ELF-1 (cell line): ENCODE data around the gene TSSK6.

Source experiments
- DNase-seq: peaks from one replicate; pipeline ENCODE4 v3.0.0-alpha.2; 2016; ENCODE audit warnings: low read depth, low spot score

Gene TSSK6

DNA sequence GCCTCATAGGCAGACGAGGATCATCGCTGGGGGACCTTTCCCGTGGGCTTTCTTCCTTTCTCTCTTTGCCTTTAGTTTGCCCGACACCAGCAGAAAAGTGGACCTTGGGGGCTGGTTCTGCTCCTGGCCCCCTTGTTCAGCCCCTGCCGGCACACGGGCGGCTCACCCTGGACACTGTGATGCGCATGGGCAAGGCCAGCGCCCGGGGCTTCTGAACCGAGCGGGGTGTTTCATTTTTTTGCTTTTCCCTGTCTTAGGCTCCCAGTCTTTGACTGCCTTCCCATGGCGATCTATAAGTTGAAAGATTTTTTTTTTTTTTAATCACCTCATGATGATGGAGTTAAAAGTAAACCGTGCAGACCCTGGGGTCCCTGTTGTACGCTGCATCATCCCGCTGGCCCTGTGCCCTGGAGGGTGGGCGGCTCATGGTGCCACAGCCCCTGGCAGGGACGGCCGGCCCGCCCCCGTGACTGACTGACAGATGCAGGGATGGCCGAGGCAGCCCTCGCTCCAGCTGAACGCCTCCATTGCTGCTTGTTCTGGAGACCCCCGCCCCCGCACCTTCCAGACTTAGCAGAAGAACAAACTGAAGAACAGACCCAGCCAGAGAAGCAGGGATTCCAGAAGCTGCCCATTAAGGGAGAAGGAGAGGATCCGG, 9.6 kb downstream of the TSSK6 start:
- no peak for DNase-seq

- DNase-seq = no peak
These were observed 10.3 kb downstream of the TSSK6 start for GRCh38 chr19:19504754-19505668.

DNA sequence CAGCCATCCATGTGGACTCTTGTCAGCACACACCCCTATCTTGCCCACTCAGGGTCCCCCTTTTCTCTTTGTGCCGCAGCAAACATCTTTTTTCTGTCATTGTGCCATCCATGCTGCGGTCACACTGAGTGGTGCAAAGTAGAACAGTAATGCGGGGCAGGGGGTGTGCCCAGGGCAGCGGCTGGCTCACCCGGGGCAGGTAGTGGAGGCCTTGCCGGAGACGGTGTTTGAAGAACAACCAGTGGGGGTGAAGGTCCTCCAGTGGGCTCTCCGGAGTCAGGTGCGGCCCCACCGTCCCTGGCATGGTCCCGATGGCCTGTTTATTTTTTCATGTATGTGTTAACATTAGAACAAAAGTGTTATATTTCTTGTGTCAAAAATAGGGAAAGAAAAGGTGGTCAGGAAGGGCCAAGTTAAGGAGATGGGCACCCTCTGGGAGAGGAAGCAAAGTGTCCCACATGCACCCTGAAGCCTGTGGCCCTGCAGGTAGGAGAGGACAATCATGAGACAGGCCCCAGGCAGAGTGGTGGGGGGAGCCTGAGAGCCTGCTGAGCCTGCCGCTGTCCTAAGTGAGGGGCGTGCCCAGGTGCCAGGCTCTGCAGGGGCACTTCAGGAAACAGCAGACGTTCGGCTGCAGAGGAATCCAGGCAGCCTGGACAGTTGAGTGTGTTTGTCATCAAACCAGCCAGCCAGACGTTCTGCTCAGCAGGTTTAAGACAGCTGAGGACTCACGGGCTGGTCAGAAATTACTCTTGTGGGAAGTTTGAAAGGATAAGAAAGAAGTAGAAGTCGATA, 12.3 kb downstream of the TSSK6 start:
- DNase-seq = no peak

- DNase-seq = no peak
These were observed 13.1 kb downstream of the TSSK6 start for GRCh38 chr19:19502281-19502680.

DNA sequence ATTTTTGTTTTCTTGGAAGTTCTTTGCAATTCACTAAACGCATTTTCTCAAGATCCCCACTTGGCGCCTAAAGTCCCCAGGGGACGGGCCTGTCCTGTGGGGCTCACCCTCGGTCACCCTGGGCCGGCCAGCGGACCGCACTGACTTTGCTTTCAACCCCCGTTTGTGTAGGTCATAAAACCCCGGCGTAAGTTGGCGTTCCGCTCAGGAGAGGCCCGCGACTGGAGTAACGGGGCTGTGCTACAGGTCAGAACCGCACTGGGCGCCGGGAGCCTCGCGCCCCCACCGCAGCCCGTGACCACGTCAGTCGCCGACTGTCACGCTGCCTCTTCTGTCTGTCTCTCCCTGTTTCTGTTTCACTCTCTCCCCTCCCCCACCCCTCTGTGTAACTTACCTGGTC, 13.6 kb downstream of the TSSK6 start:
- DNase-seq = no peak

GRCh38 chr19:19500975-19501644, 14.2 kb downstream of the TSSK6 start:
- DNase-seq = no peak

GRCh38 chr19:19499272-19499995, 15.9 kb downstream of the TSSK6 start:
- DNase-seq = no peak

- DNase-seq = no peak
These were observed 16.9 kb downstream of the TSSK6 start for GRCh38 chr19:19498255-19498991.

- no peak for DNase-seq
These were observed 19.4 kb downstream of the TSSK6 start for GRCh38 chr19:19495614-19496603.

- DNase-seq = no peak
These were observed 21.4 kb downstream of the TSSK6 start for GRCh38 chr19:19493841-19494546.

DNA sequence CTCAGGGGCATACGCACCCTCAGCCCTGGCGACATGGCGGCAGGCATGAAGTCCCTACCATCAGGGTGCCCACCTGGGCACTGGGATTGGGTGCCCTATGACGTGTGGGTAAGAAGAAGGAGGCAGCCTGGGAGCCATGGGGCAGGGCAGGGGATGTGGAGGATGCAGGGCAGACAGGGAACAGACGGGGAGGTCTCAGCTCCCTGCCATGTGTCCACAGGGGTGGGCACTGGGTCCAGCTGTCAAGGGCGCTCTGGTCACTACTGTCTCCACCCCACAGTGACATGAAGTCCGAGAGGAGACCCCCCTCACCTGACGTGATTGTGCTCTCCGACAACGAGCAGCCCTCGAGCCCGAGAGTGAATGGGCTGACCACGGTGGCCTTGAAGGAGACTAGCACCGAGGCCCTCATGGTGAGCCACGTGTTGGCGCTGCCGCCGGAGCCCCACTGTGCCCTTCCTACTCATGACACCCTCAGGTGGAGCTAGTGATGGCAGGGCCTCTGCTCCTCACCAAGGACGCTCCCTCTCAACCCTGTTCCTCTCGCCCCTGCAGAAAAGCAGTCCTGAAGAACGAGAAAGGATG, 23.2 kb downstream of the TSSK6 start:
- no peak for DNase-seq

- DNase-seq = no peak
These were observed 23.9 kb downstream of the TSSK6 start for GRCh38 chr19:19491321-19492025.

DNA sequence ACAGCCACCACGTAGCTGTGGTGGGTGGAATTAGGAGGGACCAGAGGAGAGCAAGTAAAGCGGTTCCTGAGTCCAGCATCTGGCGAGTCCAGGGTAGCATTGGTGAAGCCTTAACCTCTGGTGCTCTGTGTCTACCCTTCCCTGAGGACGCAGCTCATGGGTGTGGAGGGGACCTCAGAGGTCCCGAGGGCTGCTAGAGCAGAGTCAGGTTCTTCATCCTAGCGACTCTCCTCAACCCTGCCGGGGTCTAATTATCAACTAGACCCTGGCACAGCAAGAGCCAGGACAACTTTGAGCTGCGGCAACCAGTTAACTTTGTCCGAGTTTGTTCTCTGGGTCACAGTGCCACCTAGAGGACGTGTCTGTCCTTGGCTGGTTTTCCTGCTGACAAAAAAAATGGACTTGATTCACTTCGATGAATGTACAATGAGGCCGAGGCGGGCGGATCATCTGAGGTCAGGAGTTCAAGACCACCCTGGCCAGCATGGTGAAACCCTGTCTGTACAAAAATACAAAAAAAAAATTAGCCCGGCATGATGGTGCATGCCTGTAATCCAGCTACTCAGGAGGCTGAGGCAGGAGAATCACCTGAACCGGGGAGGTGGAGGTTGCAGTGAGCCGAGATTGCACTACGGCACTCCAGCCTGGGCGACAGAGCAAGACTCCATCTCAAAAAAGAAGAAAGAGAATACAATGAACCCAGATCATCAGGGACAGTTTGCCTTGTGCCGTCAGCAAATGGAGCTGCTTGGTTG, 25.0 kb downstream of the TSSK6 start:
- peak; percentile 90 for DNase-seq

DNA sequence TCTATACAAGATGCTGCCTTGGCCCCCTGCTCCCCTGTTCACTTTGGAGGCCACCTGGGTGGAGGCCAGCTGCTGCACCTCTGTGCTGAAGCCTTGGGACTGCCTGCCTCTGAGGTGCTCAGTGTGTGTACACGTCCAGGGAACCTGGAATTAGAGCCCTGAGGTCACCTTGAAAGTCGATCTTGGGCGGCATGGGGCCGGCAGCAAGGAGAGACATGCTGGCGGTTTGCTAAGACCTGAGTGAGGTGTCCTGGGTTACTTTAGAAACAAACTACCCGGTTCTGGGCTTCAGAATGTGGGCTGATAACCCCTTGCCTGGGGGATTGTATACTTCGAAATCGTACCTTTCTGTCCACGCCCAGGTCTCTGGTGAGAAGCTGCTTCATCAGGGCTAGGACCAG, 25.5 kb downstream of the TSSK6 start:
- no peak for DNase-seq

DNA sequence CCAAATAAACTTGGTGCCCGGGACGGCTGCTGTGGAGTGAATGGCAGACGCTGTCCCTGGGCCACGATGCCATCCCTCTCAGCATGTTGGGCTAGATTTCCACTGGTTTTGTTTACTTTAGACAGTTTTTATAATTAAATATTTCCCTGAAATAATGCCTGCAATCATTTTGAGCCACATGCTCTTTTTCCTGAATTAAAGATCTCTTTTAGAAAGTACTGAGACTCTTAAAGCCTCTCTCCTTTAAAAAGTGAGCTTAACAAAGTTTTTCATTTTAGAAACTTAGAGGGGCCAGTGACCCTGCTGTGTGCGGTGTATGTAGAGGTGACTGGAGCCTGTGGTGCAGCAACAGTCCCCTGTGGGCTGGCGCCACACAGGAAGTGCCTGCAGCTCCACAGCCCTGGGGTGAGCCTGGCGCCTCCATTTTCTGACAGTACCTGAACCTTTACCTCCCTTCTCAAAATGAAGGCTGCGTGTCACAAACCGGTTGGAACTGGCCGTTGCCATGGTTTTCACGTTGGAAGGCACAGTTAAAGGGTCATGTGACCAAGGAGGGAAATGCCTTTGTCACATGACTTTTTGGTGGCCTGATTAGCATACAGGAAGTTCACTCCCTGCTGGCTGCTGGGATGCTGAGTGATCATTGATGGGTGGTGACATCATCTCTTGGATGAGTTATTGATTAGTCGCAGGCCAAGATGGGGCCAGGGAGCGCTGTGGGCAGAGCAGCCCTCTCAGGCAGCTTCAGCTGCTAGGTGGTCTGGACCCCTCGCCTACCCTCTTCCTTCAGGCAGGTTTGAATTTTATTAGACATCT, 26.3 kb downstream of the TSSK6 start:
- DNase-seq = peak; percentile 96
